HG03196 (cell line): ENCODE measurements around the gene LMBRD2.
"Not testable (repeated sequence)": the region's sequence is repeated elsewhere in the genome, so short reads cannot be mapped to it uniquely, and the experiment has no call there.

Source experiments
- ATAC-seq: cut with Tn5 transposase; IDR thresholded peaks from one replicate; pipeline ENCODE4 v1.9.1; 2021; ENCODE audit not compliant: unreplicated experiment

The LMBRD2 gene

GRCh38 chr5:36151434-36152323, at the start of gene LMBRD2, which contains the start of gene SKP2:
TSS of gene LMBRD2 (minus strand) at chr5:36151887. CDS start at chr5:36143349, 8,538 bp downstream.
TSS of gene SKP2 (plus strand) at chr5:36152111. CDS start at chr5:36152263, 152 bp downstream.
- ATAC-seq = peak; percentile 99

- ATAC-seq = no peak
These were observed 48.8 kb upstream of the LMBRD2 start for GRCh38 chr5:36200513-36200912.

GRCh38 chr5:36199620-36200019, 47.9 kb upstream of the LMBRD2 start:
- no peak for ATAC-seq

- not testable (repeated sequence) for ATAC-seq
These were observed 47.1 kb upstream of the LMBRD2 start for GRCh38 chr5:36198783-36199182.

GRCh38 chr5:36198281-36198680, 46.6 kb upstream of the LMBRD2 start:
- no peak for ATAC-seq

- ATAC-seq = no peak
These were observed 42.1 kb upstream of the LMBRD2 start for GRCh38 chr5:36193746-36194145.

- not testable (repeated sequence) for ATAC-seq
These were observed 32.7 kb upstream of the LMBRD2 start for GRCh38 chr5:36184408-36184807.

- no peak for ATAC-seq
These were observed 30.1 kb upstream of the LMBRD2 start for GRCh38 chr5:36181774-36182173.

GRCh38 chr5:36180556-36181350, 29.1 kb upstream of the LMBRD2 start:
- ATAC-seq = no peak

GRCh38 chr5:36179950-36180349, 28.3 kb upstream of the LMBRD2 start:
- no peak for ATAC-seq

- no peak for ATAC-seq
These were observed 26.8 kb upstream of the LMBRD2 start for GRCh38 chr5:36178524-36178890.

GRCh38 chr5:36177715-36178523, 26.2 kb upstream of the LMBRD2 start:
- no peak for ATAC-seq

GRCh38 chr5:36177154-36177553, 25.5 kb upstream of the LMBRD2 start:
- ATAC-seq = peak; percentile 93

GRCh38 chr5:36175043-36175442, 23.4 kb upstream of the LMBRD2 start:
- no peak for ATAC-seq

- ATAC-seq = no peak
These were observed 22.4 kb upstream of the LMBRD2 start for GRCh38 chr5:36174119-36174518.

GRCh38 chr5:36173426-36173825, 21.7 kb upstream of the LMBRD2 start:
- ATAC-seq = no peak

- no peak for ATAC-seq
These were observed 20.9 kb upstream of the LMBRD2 start for GRCh38 chr5:36172599-36172998.

- ATAC-seq = no peak
These were observed 19.2 kb upstream of the LMBRD2 start for GRCh38 chr5:36170832-36171424.

- ATAC-seq = no peak
These were observed 17.1 kb upstream of the LMBRD2 start for GRCh38 chr5:36168737-36169136.

GRCh38 chr5:36164461-36164860, 12.8 kb upstream of the LMBRD2 start:
- ATAC-seq = no peak
